OCI-M2 (cell line): ENCODE data around the gene EDC4.
"Not testable (repeated sequence)": the region's sequence is repeated elsewhere in the genome, so short reads cannot be mapped to it uniquely, and the experiment has no call there.

Experiments
- DNase-seq: peaks from one replicate; lab custom pipeline; 2025; ENCODE audit not compliant: unreplicated experiment; lab: John Stamatoyannopoulos, UW

The EDC4 gene

GRCh38 chr16:67872631-67873434 is at the start of gene EDC4:
TSS of gene EDC4 (plus strand) at chr16:67873052. CDS start at chr16:67873262, 210 bp downstream.
- DNase-seq: no peak

- DNase-seq: no peak
These were observed 47.7 kb upstream of the EDC4 start for GRCh38 chr16:67825119-67825518.

GRCh38 chr16:67825906-67826305 is 46.9 kb upstream of the EDC4 start:
- no peak for DNase-seq

DNA sequence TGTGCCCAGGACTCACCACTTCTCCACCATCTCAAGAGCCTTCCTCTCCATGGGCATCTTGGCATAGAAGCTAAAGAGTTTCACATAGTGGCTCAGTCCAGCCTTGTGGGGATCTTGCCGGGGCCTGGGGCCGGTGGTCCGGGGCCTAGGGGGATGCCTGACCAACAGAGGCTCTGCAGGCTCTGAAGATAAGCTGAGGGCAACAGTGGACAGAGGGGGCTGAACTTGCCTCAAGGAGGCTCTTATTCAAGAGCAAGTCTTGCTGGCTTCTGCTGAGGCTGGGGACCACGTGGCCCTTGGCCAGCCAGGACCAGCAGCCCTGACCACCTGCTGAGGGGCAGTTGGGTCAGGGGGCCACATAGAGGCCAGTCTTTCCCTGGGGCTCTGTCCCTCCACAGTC is 44.2 kb upstream of the EDC4 start:
- DNase-seq: no peak

GRCh38 chr16:67833030-67833414 is 39.8 kb upstream of the EDC4 start:
- no peak for DNase-seq

- peak; percentile 69 for DNase-seq
These were observed 39.2 kb upstream of the EDC4 start for GRCh38 chr16:67833415-67834241.

GRCh38 chr16:67834242-67834614 is 38.6 kb upstream of the EDC4 start:
- DNase-seq: no peak

- DNase-seq: not testable (repeated sequence)
These were observed 35.7 kb upstream of the EDC4 start for GRCh38 chr16:67837190-67837589.

GRCh38 chr16:67837811-67838210 is 35.0 kb upstream of the EDC4 start:
- DNase-seq: no peak

- DNase-seq: no peak
These were observed 31.5 kb upstream of the EDC4 start for GRCh38 chr16:67841198-67841815.

DNA sequence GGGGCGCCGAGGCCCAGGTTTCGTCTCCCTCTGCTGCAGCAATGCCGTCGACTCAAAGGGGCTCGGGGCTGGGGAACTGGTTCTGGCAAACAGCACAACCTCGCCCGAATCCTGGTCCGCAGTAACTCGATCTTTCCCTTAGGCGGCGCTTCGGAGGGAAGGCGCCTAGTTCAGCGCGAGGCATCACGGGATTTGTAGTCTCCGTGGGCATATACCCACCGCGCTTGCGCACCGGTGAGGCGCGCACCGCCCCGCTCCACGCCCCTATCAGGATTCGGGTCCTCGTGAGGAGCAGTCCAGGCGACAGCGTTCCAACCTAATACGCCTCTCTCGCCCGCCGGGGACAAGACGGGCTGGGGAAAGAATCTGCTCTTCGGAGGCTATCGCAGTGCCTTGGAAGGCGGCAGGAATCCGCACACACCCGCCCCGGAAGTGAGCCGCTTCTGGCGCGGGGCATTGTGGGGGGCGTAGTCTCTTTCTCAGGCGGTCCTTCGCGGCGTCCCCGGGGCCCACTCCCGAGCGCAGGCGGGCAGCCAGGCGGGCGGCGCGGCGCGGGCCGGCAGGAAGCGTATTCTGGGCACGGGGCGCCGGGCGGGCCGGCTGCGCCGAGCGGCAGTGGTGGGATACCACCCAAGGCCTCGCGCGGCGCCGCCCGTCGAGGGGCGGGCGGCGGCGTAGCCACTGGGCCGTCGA is 30.9 kb upstream of the EDC4 start, which contains the start of gene THAP11:
Gene THAP11, plus strand, starts transcription at position 505 of the 693 bp plus-strand sequence. CDS start 235 bp downstream, outside the sequence.
- peak; percentile 75 for DNase-seq

DNA sequence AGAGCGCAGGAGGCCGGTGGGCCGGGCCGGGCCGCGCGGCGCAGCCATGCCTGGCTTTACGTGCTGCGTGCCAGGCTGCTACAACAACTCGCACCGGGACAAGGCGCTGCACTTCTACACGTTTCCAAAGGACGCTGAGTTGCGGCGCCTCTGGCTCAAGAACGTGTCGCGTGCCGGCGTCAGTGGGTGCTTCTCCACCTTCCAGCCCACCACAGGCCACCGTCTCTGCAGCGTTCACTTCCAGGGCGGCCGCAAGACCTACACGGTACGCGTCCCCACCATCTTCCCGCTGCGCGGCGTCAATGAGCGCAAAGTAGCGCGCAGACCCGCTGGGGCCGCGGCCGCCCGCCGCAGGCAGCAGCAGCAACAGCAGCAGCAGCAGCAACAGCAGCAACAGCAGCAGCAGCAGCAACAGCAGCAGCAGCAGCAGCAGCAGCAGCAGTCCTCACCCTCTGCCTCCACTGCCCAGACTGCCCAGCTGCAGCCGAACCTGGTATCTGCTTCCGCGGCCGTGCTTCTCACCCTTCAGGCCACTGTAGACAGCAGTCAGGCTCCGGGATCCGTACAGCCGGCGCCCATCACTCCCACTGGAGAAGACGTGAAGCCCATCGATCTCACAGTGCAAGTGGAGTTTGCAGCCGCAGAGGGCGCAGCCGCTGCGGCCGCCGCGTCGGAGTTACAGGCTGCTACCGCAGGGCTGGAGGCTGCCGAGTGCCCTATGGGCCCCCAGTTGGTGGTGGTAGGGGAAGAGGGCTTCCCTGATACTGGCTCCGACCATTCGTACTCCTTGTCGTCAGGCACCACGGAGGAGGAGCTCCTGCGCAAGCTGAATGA is 30.1 kb upstream of the EDC4 start:
- no peak for DNase-seq

- DNase-seq: no peak
These were observed 29.5 kb upstream of the EDC4 start for GRCh38 chr16:67843343-67843765.

- DNase-seq: no peak
These were observed 28.4 kb upstream of the EDC4 start for GRCh38 chr16:67844497-67844896.

DNA sequence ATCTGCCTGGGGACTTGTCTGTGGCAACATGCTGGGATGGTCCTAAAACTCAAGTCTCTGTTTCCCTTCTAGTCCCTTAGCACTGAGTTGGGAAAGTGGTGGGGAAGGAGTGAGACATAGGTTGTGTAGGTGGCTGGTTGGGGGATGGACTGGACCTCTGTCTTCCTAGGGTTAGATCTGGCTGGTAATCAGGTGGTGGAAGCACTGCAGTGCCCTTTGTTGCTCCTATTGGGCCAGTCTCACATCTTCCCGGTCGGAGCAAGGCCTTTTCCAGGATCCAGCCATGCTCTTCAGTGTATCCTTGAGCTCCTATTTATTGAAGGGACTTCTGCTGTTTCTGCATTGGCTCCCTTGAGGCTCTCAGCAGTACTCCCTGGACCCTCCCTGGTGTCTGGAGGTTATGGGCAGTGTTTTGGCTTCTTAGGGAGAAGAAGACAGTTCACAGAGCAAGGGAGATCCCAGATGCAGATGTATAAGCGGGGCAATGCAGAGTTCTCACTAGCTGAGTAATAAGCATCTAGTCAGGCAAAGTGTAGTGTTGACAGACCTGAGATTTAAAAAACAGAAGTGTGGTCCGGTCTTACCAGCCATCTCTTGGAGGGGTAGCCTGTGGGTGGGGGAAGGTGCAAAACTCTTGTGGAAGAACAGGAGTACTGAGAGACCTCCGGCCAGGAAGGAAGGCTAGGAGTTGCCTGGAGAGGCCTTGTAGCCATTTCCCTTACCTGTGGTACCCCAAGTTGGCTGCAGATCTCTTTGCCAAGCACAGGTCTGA is 27.4 kb upstream of the EDC4 start:
- no peak for DNase-seq

- no peak for DNase-seq
These were observed 26.9 kb upstream of the EDC4 start for GRCh38 chr16:67846063-67846319.

- peak; percentile 84 for DNase-seq
These were observed 26.4 kb upstream of the EDC4 start, which contains the start of gene NUTF2 for GRCh38 chr16:67846320-67847063. TSS of gene NUTF2 (plus strand) at chr16:67846933. CDS start at chr16:67865131, 18,198 bp downstream.

- DNase-seq: no peak
These were observed 25.6 kb upstream of the EDC4 start, which contains the start of gene CENPT for GRCh38 chr16:67847064-67847861. TSS of gene CENPT (minus strand) at chr16:67847693. CDS start at chr16:67833859, 13,834 bp downstream.
